ENCODE data around the gene IFT57. TPM values are rescaled to one million over a fixed set of nuclear protein-coding genes. Genes with fewer than 3 reads are reported as not detected.

The IFT57 gene
- total and polyA plus RNA-seq, 2 donors (not counting 1 experiment from before 2014, with no cell fraction given), result 53.6 to 94.4 TPM

DNA sequence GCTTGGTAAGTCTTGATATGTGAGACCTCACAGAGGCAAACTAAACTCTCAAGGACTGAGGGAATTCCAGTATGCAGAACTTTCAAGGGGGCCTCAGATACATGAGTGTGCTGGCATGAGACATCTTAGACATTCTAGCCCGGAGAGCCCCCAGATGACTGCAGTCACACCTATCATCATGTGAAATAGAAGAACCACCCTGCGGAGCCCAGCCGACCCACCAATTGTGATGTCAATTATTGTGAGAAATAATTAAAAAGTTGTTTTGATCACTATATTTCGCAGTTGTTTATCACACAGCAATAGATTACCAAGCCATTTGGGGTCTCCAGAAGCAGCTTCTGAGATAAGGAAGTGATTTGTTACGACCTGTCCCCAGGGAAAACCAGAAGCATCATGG, 76.1 kb downstream of the IFT57 start:
- H3K27me3 Mint-ChIP-seq, result no peaks in the 10 kb centered on the region
- 88% methylated on average over 1 of the region's 5 CpGs for WGBS (ENCODE audit: insufficient coverage)
- Histone ChIP-seq H3K9ac (ENCODE audit: low read length) (no peak overlapping the region), H3K4me2 (replicated peaks; ENCODE audit: low read depth, low read length, poor library complexity, severe bottlenecking) (no peak overlapping the region), H3K27ac (ENCODE audit: low read length in 2 of 2) (no peak overlapping the region), H3K9me3 (ENCODE audit: control extremely low read depth in 1 of 3, control insufficient read depth in 2 of 3, insufficient read depth in 1 of 3, low read length in 2 of 3) (peaks cover 3 to 14% (median 6%) of the 10 kb centered on the region in 3 donors), H2AFZ (ENCODE audit: insufficient read depth, low read depth, low read length, poor library complexity, severe bottlenecking) (no peak overlapping the region), H4K20me1 (ENCODE audit: control insufficient read depth, insufficient read depth, low read length, poor library complexity, severe bottlenecking) (no peaks in the 10 kb centered on the region), H3K27me3 (replicated peaks in 1 of 4; ENCODE audit: control extremely low read depth in 1 of 4, control insufficient read depth in 3 of 4, insufficient read depth in 4 of 4, low read length in 3 of 4) (no peaks in the 10 kb centered on the region), H3K36me3 (replicated peaks in 1 of 2; ENCODE audit: control extremely low read depth in 1 of 2, control insufficient read depth in 1 of 2, extremely low read depth in 1 of 2, insufficient read depth in 2 of 2, low read length in 1 of 2) (peaks cover 1 to 7% of the 10 kb centered on the region in 2 experiments), H3K4me3 (ENCODE audit: control extremely low read depth in 1 of 5, extremely low read depth in 1 of 5, insufficient read depth in 1 of 5, low read depth in 2 of 5, low read length in 4 of 5) (no peak overlapping the region), H3K4me1 (ENCODE audit: control insufficient read depth in 2 of 2, insufficient read depth in 2 of 2, low read length in 2 of 2) (no peaks in the 10 kb centered on the region), H3K79me2 (ENCODE audit: control insufficient read depth, insufficient read depth, low read length) (no peaks in the 10 kb centered on the region)
- H3K4me3 Mint-ChIP-seq, result no peak overlapping the region
- DNase-seq (no peak), ATAC-seq (ENCODE audit: low read depth) (no peak)
- peaks cover 13% of the 10 kb centered on the region for H3K4me1 Mint-ChIP-seq
- H3K27ac Mint-ChIP-seq, result no peak overlapping the region
- intact Hi-C loops (cut with micrococcal nuclease), result no loop called here
- H3K9me3 Mint-ChIP-seq (ENCODE audit: insufficient read depth), result peaks cover 5% of the 10 kb centered on the region
- POLR2A ChIA-PET, result no interaction called here
- CTCF ChIA-PET, result interaction anchor here (0.8 kb wide), 1 partner anchor 9 kb away, joined by 3 read pairs; no protein-coding TSS in a partner anchor
- no peak for TF ChIP-seq EZH2 (IDR thresholded peaks at IDR 0.05; ENCODE audit: borderline replicate concordance, insufficient read depth, low read depth, low read length, poor library complexity, severe bottlenecking)
- TF ChIP-seq, protein P1, sequence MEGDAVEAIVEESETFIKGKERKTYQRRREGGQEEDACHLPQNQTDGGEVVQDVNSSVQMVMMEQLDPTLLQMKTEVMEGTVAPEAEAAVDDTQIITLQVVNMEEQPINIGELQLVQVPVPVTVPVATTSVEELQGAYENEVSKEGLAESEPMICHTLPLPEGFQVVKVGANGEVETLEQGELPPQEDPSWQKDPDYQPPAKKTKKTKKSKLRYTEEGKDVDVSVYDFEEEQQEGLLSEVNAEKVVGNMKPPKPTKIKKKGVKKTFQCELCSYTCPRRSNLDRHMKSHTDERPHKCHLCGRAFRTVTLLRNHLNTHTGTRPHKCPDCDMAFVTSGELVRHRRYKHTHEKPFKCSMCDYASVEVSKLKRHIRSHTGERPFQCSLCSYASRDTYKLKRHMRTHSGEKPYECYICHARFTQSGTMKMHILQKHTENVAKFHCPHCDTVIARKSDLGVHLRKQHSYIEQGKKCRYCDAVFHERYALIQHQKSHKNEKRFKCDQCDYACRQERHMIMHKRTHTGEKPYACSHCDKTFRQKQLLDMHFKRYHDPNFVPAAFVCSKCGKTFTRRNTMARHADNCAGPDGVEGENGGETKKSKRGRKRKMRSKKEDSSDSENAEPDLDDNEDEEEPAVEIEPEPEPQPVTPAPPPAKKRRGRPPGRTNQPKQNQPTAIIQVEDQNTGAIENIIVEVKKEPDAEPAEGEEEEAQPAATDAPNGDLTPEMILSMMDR (IDR thresholded peaks at IDR 0.05), result no peak

DNA sequence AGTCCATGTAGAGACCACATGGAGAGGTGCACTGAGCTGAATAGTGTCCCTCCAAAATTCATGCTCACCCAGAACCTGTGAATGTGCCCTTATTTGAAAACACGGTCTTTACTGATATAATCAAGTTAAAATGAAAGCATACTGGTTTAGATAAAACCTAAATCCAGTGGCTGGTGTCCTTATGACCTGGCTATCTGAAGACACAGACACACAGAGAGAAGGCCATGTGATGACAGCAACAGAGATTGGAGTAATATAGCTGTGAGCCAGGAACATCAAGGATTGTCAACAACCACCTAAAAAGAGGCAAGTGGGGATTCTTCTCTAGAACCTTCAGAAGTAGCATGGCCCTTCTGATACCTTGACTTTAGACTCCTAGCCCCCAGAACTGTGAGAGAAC, 76.6 kb downstream of the IFT57 start:
- peaks cover 5% of the 10 kb centered on the region for H3K9me3 Mint-ChIP-seq (ENCODE audit: insufficient read depth)
- Histone ChIP-seq H3K36me3 (replicated peaks in 1 of 2; ENCODE audit: control extremely low read depth in 1 of 2, control insufficient read depth in 1 of 2, extremely low read depth in 1 of 2, insufficient read depth in 2 of 2, low read length in 1 of 2) (peaks cover 4 to 10% of the 10 kb centered on the region in 2 experiments), H3K79me2 (ENCODE audit: control insufficient read depth, insufficient read depth, low read length) (no peaks in the 10 kb centered on the region), H3K4me2 (replicated peaks; ENCODE audit: low read depth, low read length, poor library complexity, severe bottlenecking) (no peak overlapping the region), H3K9me3 (ENCODE audit: control extremely low read depth in 1 of 3, control insufficient read depth in 2 of 3, insufficient read depth in 1 of 3, low read length in 2 of 3) (peaks cover 3 to 14% (median 6%) of the 10 kb centered on the region in 3 donors), H2AFZ (ENCODE audit: insufficient read depth, low read depth, low read length, poor library complexity, severe bottlenecking) (no peak overlapping the region), H3K27me3 (replicated peaks in 1 of 4; ENCODE audit: control extremely low read depth in 1 of 4, control insufficient read depth in 3 of 4, insufficient read depth in 4 of 4, low read length in 3 of 4) (no peaks in the 10 kb centered on the region), H4K20me1 (ENCODE audit: control insufficient read depth, insufficient read depth, low read length, poor library complexity, severe bottlenecking) (no peaks in the 10 kb centered on the region), H3K4me3 (ENCODE audit: control extremely low read depth in 1 of 5, extremely low read depth in 1 of 5, insufficient read depth in 1 of 5, low read depth in 2 of 5, low read length in 4 of 5) (no peak overlapping the region), H3K9ac (ENCODE audit: low read length) (no peak overlapping the region), H3K4me1 (ENCODE audit: control insufficient read depth in 2 of 2, insufficient read depth in 2 of 2, low read length in 2 of 2) (no peaks in the 10 kb centered on the region), H3K27ac (ENCODE audit: low read length in 2 of 2) (no peak overlapping the region)
- no peak overlapping the region for H3K4me3 Mint-ChIP-seq
- ChIA-PET CTCF (interaction anchor here (0.8 kb wide), 1 partner anchor 8 kb away, joined by 3 read pairs; no protein-coding TSS in a partner anchor), POLR2A (no interaction called here)
- ATAC-seq (ENCODE audit: low read depth) (no peak), DNase-seq (no peak)
- intact Hi-C loops (cut with micrococcal nuclease), result no loop called here
- TF ChIP-seq, protein P1 (IDR thresholded peaks at IDR 0.05), result no peak
- no peak for TF ChIP-seq EZH2 (IDR thresholded peaks at IDR 0.05; ENCODE audit: borderline replicate concordance, insufficient read depth, low read depth, low read length, poor library complexity, severe bottlenecking)
- H3K27ac Mint-ChIP-seq, result no peak overlapping the region
- H3K4me1 Mint-ChIP-seq, result peaks cover 19% of the 10 kb centered on the region
- WGBS (ENCODE audit: insufficient coverage), result 100% methylated on average over 1 of the region's 1 CpG
- H3K27me3 Mint-ChIP-seq, result no peaks in the 10 kb centered on the region

Measured in B cell (primary cell).